ENCODE results near the gene FAT1.
"Not testable (repeated sequence)": the region's sequence is repeated elsewhere in the genome, so short reads cannot be mapped to it uniquely, and the experiment has no call there.

Gene FAT1

GRCh38 chr4:186723292-186724057 lies at the start of gene FAT1:
Gene FAT1 (minus strand): TSS chr4:186723856. CDS start chr4:186709827, 14,029 bp downstream.
- peak; percentile 28 for DNase-seq

- no peak for DNase-seq
Measured at GRCh38 chr4:186772936-186773487, 49.4 kb upstream of the FAT1 start.

GRCh38 chr4:186771624-186772023 lies 48.0 kb upstream of the FAT1 start:
- no peak for DNase-seq

GRCh38 chr4:186770481-186771175 lies 47.0 kb upstream of the FAT1 start:
- no peak for DNase-seq

GRCh38 chr4:186767794-186768193 lies 44.1 kb upstream of the FAT1 start:
- DNase-seq: no peak

GRCh38 chr4:186765673-186766546 lies 42.3 kb upstream of the FAT1 start:
- no peak for DNase-seq

GRCh38 chr4:186765138-186765537 lies 41.5 kb upstream of the FAT1 start:
- DNase-seq: no peak

- no peak for DNase-seq
Measured at GRCh38 chr4:186764457-186764856, 40.8 kb upstream of the FAT1 start.

GRCh38 chr4:186762865-186763264 lies 39.2 kb upstream of the FAT1 start:
- no peak for DNase-seq

- no peak for DNase-seq
Measured at GRCh38 chr4:186762361-186762760, 38.7 kb upstream of the FAT1 start.

GRCh38 chr4:186761956-186762355 lies 38.3 kb upstream of the FAT1 start:
- DNase-seq: not testable (repeated sequence)

GRCh38 chr4:186761393-186761792 lies 37.7 kb upstream of the FAT1 start:
- DNase-seq: no peak

- DNase-seq: no peak
Measured at GRCh38 chr4:186760576-186760975, 36.9 kb upstream of the FAT1 start.

- DNase-seq: no peak
Measured at GRCh38 chr4:186759990-186760389, 36.3 kb upstream of the FAT1 start.

GRCh38 chr4:186758929-186759682 lies 35.5 kb upstream of the FAT1 start:
- DNase-seq: no peak

GRCh38 chr4:186757696-186758355 lies 34.2 kb upstream of the FAT1 start:
- no peak for DNase-seq

GRCh38 chr4:186756550-186756949 lies 32.9 kb upstream of the FAT1 start:
- DNase-seq: not testable (repeated sequence)

- no peak for DNase-seq
Measured at GRCh38 chr4:186755550-186756519, 32.2 kb upstream of the FAT1 start.

- DNase-seq: no peak
Measured at GRCh38 chr4:186754976-186755375, 31.3 kb upstream of the FAT1 start.

GRCh38 chr4:186752325-186752724 lies 28.7 kb upstream of the FAT1 start:
- no peak for DNase-seq

All from NCI-H1105 (cell line).